Aorta (tissue), 5 donors: Measurements from ENCODE around the gene AANAT. TPM values are rescaled to one million over a fixed set of nuclear protein-coding genes. Genes with fewer than 3 reads are reported as not detected.

Experiments used
- ATAC-seq: fragments of 200-7000 bp; cut with Tn5 transposase; one replicate; pipeline ENCODE4 v1.9.1; 2022; ENCODE audit warnings: moderate library complexity; ENCODE audit not compliant: low FRiP score
- DNase-seq, 2 donors: peaks; one replicate each; pipeline ENCODE4 v3.0.0-alpha.2; 2020
- H3K27ac ChIP-seq, 2 donors: one replicate each; pipeline ENCODE4 v1.5.1; 2013; ENCODE audit warnings: low read length in 2 of 2, mild to moderate bottlenecking in 2 of 2, moderate library complexity in 2 of 2, control low read depth in 1 of 2, inconsistent platforms in 1 of 2, low read depth in 1 of 2
- H3K27me3 ChIP-seq, 2 donors: one replicate each; pipeline ENCODE4 v1.6.1; 2013; ENCODE audit warnings: control low read depth in 1 of 2, low read length in 1 of 2, mild to moderate bottlenecking in 1 of 2, moderate library complexity in 1 of 2; ENCODE audit not compliant: insufficient read depth in 2 of 2, control insufficient read depth in 1 of 2
- H3K36me3 ChIP-seq, 2 donors: one replicate each; pipeline ENCODE4 v1.6.1; 2013; ENCODE audit warnings: control low read depth in 1 of 2, low read length in 1 of 2, mild to moderate bottlenecking in 1 of 2; ENCODE audit not compliant: insufficient read depth in 2 of 2, control insufficient read depth in 1 of 2
- H3K4me1 ChIP-seq, 2 donors: one replicate each; pipeline ENCODE4 v1.6.1; 2013; ENCODE audit warnings: low read length in 2 of 2, control low read depth in 1 of 2, mild to moderate bottlenecking in 1 of 2, moderate library complexity in 1 of 2; ENCODE audit not compliant: insufficient read depth in 2 of 2, control insufficient read depth in 1 of 2
- H3K4me3 ChIP-seq, 2 donors: one replicate each; pipeline ENCODE4 v1.5.1; 2013; ENCODE audit warnings: low read length in 2 of 2, control low read depth in 1 of 2, mild to moderate bottlenecking in 1 of 2
- H3K9me3 ChIP-seq: one replicate; pipeline ENCODE4 v1.6.1; 2013; ENCODE audit warnings: mild to moderate bottlenecking, low read length; ENCODE audit not compliant: control insufficient read depth
- WGBS, 2 donors: extraction: QIAGEN DNeasy Blood & Tissue Kit; methylation state at CpG; one replicate each; pipeline ENCODE4 v1.1.7; 2013; 5-methylcytosine and 5-hydroxymethylcytosine counted together
- intact Hi-C, 2 donors: fragments of 100-400 bp; cut with DNase I; formaldehyde crosslinking; loops; one replicate each; pipeline versions ENCODE4 v1.14.2 to v1.15.0; 2022
- polyA plus RNA-seq, 2 donors: library from polyadenylated mRNA; stranded (reverse); fragments of 200-250 nt; gene quantifications; one replicate each; pipeline ENCODE4 v1.2.3, GENCODE V29; 2013
- total RNA-seq, 2 donors: library from RNA; stranded (reverse); fragmentation: NEBNext Ultra II Directional; extraction: Animal tissue kit (Norgen Biotek cat#: 25700); gene quantifications; one replicate each; pipeline ENCODE4 v1.2.1, GENCODE V29; 2021
- donor health status: healthy with polysubstance abuse.
- donor health status: Bipolar disorder and iron deficiency.
- donor health status: DM: no; HTN: no; CAD: no.
- donor health status: DM: no; HTN: no; CAD: no.
- donor health status: DM: yes; HTN: yes; CAD: no.

AANAT gene
- total and polyA plus RNA-seq, 4 donors, result not detected

DNA sequence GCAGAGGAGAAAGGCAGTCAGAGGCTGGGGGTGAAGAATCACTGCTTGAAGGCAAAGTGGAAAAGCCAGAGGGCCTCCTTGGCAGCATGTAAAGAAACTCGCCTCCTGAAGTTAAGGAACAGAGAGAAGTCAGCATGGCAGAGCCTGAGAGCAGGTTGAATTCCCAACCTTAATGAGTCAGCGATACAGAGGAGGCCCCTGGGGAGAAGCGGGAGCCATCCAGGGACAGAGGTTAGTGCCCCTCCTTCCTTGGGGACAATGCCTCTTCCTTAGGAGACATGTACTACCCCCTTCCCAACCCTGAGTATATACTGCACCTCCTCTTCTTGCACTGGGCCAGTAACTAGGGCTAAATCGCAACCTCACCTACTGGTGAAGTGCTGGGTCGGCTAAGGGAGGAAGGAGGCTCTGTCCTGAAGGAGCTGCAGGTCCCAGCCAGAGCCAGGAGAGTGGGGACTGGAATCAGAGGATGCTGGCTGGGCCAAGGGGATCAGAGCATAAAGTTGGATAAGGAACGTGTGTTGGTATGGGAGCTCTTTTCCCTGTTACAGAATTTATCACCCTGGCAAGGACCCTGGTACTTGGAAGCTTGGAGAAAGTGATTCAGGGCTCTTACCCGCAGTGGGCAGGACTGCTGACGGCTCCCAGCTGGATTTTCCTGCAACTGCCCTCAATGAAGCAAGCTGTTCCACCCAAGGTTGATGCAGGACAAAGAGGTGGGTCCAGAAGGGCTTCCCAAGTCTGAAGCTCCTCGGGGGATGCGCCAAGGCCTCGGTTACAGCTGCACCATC is 5.4 kb upstream of the AANAT start:
- DNase-seq (no peak), ATAC-seq (no peak)
- 72 to 78% methylated on average over 11 of the region's 11 CpGs for WGBS, 2 donors
- Histone ChIP-seq H3K4me3 (no peak overlapping the region), H3K9me3 (no peaks in the 10 kb centered on the region), H3K4me1 (no peaks in the 10 kb centered on the region), H3K27me3 (no peaks in the 10 kb centered on the region), H3K36me3 (no peaks in the 10 kb centered on the region), H3K27ac (no peak overlapping the region)
- intact Hi-C loops, result loop anchor here in 1 of 2 donors (10.0 kb wide), 1 partner anchor 47 kb away; no protein-coding TSS in a partner anchor

DNA sequence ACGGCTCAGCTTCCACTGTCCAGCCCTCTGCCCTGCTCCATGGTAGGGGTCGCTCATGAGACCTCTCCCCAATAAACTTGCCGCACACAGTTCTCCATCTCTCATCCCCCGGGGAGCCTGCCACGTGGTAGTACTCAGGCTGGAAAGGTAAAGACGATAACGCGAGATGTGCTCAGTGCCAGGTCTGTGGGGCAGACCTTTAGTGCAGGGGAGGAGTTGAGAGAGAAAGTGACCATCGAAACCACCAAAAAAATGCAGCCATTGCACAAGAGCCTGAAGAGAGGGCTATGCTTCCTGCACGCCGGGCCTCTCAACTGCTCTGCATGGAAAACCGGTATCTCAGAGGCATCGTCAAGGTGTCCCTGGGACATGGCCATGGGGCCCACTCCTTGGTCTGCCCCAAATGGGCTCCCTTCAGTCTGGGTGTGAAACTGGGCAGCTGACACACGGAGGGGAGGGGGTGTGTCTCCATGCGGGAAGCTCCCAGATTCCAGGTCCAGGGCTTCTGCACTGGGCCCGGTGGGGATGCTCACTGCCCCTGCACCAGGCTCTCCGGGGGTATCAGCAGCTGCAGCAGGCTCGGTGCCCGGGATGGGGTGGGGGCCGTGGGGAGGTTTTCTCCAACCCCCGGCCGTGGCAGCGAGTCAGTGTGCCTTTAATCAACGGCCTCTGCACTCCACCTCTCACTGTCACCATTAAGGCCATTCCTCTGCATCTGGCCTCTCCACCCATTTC is 4.7 kb upstream of the AANAT start:
- DNase-seq, result no peak
- ATAC-seq, result no peak
- Histone ChIP-seq H3K4me1 (no peaks in the 10 kb centered on the region), H3K27ac (no peak overlapping the region), H3K27me3 (no peaks in the 10 kb centered on the region), H3K9me3 (no peaks in the 10 kb centered on the region), H3K4me3 (no peak overlapping the region), H3K36me3 (no peaks in the 10 kb centered on the region)
- intact Hi-C loops, result loop anchor here in 1 of 2 donors (10.0 kb wide), 1 partner anchor 48 kb away; no protein-coding TSS in a partner anchor
- 84 to 85% methylated on average over 24 of the region's 24 CpGs for WGBS, 2 donors

DNA sequence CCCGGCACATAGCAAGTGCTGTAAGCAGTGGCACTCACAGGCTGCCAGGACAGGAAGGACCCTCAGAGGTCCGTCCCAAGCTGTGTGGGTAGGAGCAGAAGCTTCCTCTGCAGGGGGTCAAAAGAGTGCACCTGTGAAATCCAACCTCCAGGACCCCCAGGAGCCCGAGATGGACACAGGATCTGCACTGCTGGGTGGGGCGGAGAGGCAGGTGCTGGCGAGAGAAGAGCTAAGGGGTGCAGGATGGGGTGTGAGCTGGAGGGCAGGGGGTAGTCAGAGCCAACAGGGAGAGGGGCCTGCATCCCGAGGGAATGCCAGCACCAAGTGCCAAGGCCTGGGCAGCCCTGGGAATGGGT is 650 bp upstream of the AANAT start:
- DNase-seq (no peak), ATAC-seq (no peak)
- Histone ChIP-seq H3K36me3 (no peaks in the 10 kb centered on the region), H3K9me3 (no peaks in the 10 kb centered on the region), H3K4me1 (no peaks in the 10 kb centered on the region), H3K27me3 (no peaks in the 10 kb centered on the region), H3K4me3 (no peak overlapping the region), H3K27ac (no peak overlapping the region)
- intact Hi-C loops, result loop anchor here (1.0 to 10.0 kb wide), 2 partner anchors 40 to 52 kb away; no protein-coding TSS in a partner anchor
- WGBS, 2 donors, result 74 to 82% methylated on average over 6 of the region's 6 CpGs

DNA sequence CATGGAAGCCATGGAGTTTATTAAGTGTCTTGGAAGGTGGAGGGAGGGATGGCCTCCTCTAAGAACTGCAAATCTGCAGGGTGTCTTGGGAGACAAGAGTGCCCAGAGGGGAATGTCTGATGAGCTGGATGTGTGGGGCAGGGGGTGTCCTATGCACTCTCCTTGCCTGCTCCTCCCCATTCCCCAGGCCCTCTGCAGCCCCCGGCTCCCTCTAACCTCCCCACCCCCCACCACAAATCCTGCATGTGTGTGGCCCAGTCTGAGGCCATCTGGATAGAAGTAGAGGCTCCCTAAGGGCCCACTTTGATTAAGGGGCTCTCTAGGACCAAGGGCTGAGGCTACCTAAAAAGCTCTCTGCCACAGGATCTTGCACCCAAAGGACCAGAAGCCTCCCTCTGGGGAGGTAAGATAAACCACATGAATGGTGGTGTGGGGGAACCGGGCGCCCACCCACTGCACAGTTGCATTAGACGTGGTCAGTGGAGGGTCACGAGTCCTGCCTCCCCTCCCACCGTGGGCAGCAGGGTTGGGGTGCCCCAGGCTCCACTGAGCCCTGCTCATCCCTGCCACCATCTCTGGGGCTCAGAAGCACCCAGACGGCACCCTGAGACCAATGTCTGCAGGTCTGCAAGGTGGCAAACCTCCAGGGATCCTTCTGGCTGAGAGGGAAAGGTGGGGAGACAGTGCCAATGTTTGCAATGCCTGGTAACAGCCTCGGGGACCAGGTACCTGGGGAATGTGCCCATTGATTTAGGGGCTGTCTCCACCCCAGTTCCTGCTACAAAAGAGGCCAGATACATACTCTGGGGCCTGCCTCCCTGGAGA is 618 bp downstream of the AANAT start:
- no peak overlapping the region for H3K4me3 ChIP-seq
- intact Hi-C loops, result loop anchor here in 1 of 2 donors (10.0 kb wide), 1 partner anchor 53 kb away; no protein-coding TSS in a partner anchor
- no peak overlapping the region for H3K27ac ChIP-seq
- H3K9me3 ChIP-seq, result no peaks in the 10 kb centered on the region
- no peaks in the 10 kb centered on the region for H3K4me1 ChIP-seq
- 81 to 83% methylated on average over 8 of the region's 8 CpGs for WGBS, 2 donors
- no peaks in the 10 kb centered on the region for H3K36me3 ChIP-seq
- no peaks in the 10 kb centered on the region for H3K27me3 ChIP-seq
- ATAC-seq (no peak), DNase-seq (no peak)

DNA sequence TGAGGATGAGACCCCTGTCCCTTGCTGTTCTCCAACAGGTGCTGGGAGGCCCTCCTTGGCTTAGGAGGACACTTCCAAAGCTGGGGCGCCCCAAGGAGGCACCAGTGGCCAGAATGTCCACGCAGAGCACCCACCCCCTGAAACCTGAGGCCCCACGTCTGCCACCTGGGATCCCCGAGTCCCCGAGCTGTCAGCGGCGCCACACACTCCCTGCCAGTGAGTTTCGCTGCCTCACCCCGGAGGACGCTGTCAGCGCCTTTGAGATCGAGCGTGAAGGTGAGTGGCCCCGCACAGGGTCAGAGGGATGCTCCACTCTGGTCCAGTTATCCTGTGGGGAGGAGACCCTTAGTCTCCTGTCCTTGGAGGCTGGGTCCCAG is 1.2 kb downstream of the AANAT start:
- Histone ChIP-seq H3K36me3 (no peaks in the 10 kb centered on the region), H3K27ac (no peak overlapping the region), H3K4me3 (no peak overlapping the region), H3K27me3 (no peaks in the 10 kb centered on the region), H3K9me3 (no peaks in the 10 kb centered on the region), H3K4me1 (no peaks in the 10 kb centered on the region)
- DNase-seq (no peak), ATAC-seq (no peak)
- intact Hi-C loops, result loop anchor here in 1 of 2 donors (10.0 kb wide), 1 partner anchor 54 kb away; no protein-coding TSS in a partner anchor
- WGBS, 2 donors, result 93% methylated on average over 14 of the region's 14 CpGs

DNA sequence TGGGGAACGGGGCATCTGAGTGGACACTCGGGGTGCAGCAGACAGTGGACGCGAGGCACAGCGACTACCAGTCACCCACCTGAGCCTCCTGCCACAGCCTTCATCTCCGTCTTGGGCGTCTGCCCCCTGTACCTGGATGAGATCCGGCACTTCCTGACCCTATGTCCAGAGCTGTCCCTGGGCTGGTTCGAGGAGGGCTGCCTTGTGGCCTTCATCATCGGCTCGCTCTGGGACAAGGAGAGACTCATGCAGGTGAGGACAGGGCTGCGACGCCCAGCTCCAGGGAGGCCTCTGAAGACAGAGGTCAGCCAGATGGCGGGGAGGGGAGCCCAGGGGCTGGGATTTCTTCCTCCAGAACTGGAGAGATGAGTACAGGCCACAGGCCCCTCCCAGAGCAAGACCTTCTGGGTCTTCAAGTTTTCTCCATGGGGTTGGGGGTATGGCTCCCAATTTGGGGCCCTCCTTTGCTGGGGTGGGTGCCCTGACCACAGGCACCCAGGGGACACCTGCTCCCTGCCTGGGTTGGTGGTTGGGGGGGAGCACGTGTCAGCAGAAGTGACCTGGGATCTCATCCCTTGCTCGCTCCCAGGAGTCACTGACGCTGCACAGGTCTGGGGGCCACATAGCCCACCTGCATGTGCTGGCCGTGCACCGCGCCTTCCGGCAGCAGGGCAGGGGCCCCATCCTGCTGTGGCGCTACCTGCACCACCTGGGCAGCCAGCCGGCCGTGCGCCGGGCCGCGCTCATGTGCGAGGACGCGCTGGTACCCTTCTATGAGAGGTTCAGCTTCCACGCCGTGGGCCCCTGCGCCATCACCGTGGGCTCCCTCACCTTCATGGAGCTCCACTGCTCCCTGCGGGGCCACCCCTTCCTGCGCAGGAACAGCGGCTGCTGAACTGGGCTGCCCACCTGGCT is 1.9 kb downstream of the AANAT start:
- 94 to 95% methylated on average over 37 to 38 of the region's 38 CpGs for WGBS, 2 donors
- intact Hi-C loops, result loop anchor here in 1 of 2 donors (10.0 kb wide), 1 partner anchor 55 kb away; no protein-coding TSS in a partner anchor
- H3K4me3 ChIP-seq, result no peak overlapping the region

DNA sequence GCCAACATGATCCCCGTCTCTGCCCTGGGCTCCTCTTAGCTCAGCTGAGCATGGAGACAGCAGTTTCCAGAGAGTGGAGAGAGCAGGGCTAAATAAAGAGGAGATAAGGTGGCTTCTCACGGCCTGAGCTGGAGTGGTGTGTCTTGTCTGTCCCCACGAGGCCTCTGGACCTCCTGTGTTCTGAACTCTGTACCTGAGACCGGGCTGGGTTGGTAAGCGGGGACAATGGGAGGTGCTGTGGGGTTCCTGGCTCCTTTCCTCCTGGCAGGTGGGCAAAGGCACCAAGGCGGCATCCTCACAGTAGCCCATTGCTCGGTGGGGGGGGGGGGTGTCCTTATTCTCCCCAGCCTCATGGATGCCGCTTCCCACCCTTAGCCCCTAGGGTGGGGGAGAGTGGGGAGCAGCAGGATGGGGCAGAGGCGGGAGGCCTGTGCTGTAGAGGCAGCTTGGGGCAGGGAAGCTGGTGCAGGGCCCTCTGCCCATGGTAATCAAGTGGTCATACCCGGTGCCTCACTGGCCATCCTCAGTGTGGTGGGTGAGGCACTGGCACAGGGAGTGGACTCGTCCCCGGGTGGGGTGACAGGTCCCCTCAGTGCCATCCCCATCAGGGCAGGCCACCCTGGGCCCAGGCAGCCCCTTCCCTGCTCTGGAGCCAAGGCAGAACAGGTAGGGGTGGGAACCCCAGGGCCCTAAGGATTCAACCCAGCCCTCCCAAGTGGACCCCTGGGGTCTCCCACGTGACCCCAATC is 2.8 kb downstream of the AANAT start:
- intact Hi-C loops, result loop anchor here in 1 of 2 donors (10.0 kb wide), 1 partner anchor 55 kb away; no protein-coding TSS in a partner anchor
- Histone ChIP-seq H3K9me3 (no peaks in the 10 kb centered on the region), H3K27ac (no peak overlapping the region), H3K4me1 (no peaks in the 10 kb centered on the region), H3K27me3 (no peaks in the 10 kb centered on the region), H3K4me3 (no peak overlapping the region), H3K36me3 (no peaks in the 10 kb centered on the region)
- DNase-seq (no peak), ATAC-seq (no peak)
- WGBS, 2 donors, result 89 to 91% methylated on average over 13 of the region's 13 CpGs

More for the DNA sequence above, 1.9 kb downstream of the AANAT start:
- no peak overlapping the region for H3K27ac ChIP-seq
- DNase-seq, result no peak
- no peak for ATAC-seq
- H3K4me1 ChIP-seq, result no peaks in the 10 kb centered on the region
- H3K27me3 ChIP-seq, result no peaks in the 10 kb centered on the region
- H3K9me3 ChIP-seq, result no peaks in the 10 kb centered on the region
- H3K36me3 ChIP-seq, result no peaks in the 10 kb centered on the region
